A673 (cell line): Measurements from ENCODE around the gene DZIP3. TPM values are rescaled to one million over a fixed set of nuclear protein-coding genes. Genes with fewer than 3 reads are reported as not detected.

Experiments
- BruUV-seq: library from RNA; stranded (reverse); fragments of 400-500 nt; replicated peaks from 2 replicates; lab custom pipeline; 2021; lab: Mats Ljungman, UMichigan
- CTCF ChIA-PET: fragments of 300-600 bp; sonication (Branson Sonifier 250); formaldehyde crosslinking; loops from one replicate; lab custom pipeline; 2022; ENCODE audit warnings: antibody characterized with exemption; lab: Charles Lee
- POLR2A ChIA-PET: fragments of 300-600 bp; sonication (Branson Sonifier 250); formaldehyde crosslinking; loops from one replicate; lab custom pipeline; 2022; ENCODE audit warnings: antibody characterized with exemption; ENCODE audit not compliant: low non-redundant PET; lab: Charles Lee
- DNase-seq: peaks from one replicate; pipeline ENCODE4 v3.0.0-alpha.2; 2015; ENCODE audit warnings: low spot score
- H3K27ac ChIP-seq: fragments of 200-600 bp; sonication (generic); 2 replicates; pipeline ENCODE4 v1.5.1; 2016; ENCODE audit warnings: mixed run types, low read depth, mild to moderate bottlenecking, mixed read lengths, antibody characterized with exemption, low read length; ENCODE audit not compliant: poor library complexity, severe bottlenecking
- H3K27me3 ChIP-seq: fragments of 200-600 bp; sonication (generic); replicated peaks from 2 replicates; pipeline ENCODE4 v1.6.1; 2017; ENCODE audit warnings: mixed run types, low read depth, mild to moderate bottlenecking, mixed read lengths, antibody characterized with exemption, low read length; ENCODE audit not compliant: insufficient read depth, poor library complexity
- H3K36me3 ChIP-seq: fragments of 200-600 bp; sonication (generic); 2 replicates; pipeline ENCODE4 v1.6.1; 2016; ENCODE audit warnings: mixed run types, mild to moderate bottlenecking, mixed read lengths, antibody characterized with exemption, low read length; ENCODE audit not compliant: insufficient read depth, poor library complexity, severe bottlenecking
- H3K4me1 ChIP-seq: fragments of 200-600 bp; sonication (generic); 2 replicates; pipeline ENCODE4 v1.6.1; 2017; ENCODE audit warnings: mixed run types, mild to moderate bottlenecking, mixed read lengths, antibody characterized with exemption, low read length; ENCODE audit not compliant: insufficient read depth, poor library complexity, severe bottlenecking
- H3K4me3 ChIP-seq: fragments of 200-600 bp; sonication (generic); 2 replicates; pipeline ENCODE4 v1.5.1; 2016; ENCODE audit warnings: low read depth, mixed run types, mild to moderate bottlenecking, mixed read lengths, low read length; ENCODE audit not compliant: poor library complexity, severe bottlenecking
- H3K9me3 ChIP-seq: fragments of 200-600 bp; sonication (generic); 2 replicates; pipeline ENCODE4 v1.6.1; 2016; ENCODE audit warnings: mixed run types, low read depth, mild to moderate bottlenecking, mixed read lengths, antibody characterized with exemption, low read length; ENCODE audit not compliant: poor library complexity, severe bottlenecking
- CTCF ChIP-seq: fragments of 300-800, 200-600 bp; sonication (generic); conservative IDR thresholded peaks from 2 replicates; pipeline ENCODE4 v1.5.1; 2017; ENCODE audit warnings: low read depth, mild to moderate bottlenecking, antibody characterized with exemption, low read length, moderate library complexity, mixed read lengths
- EZH2 ChIP-seq: fragments of 200-600 bp; sonication (generic); IDR thresholded peaks from 2 replicates; pipeline ENCODE4 v1.6.1; 2017; ENCODE audit warnings: borderline replicate concordance, low read depth, mild to moderate bottlenecking, mixed read lengths, antibody characterized with exemption, low read length; ENCODE audit not compliant: poor library complexity, severe bottlenecking
- intact Hi-C: fragments of 100-400 bp; cut with micrococcal nuclease; formaldehyde crosslinking; loops from one replicate; pipeline ENCODE4 v1.10.0; 2022; ENCODE audit not compliant: unreplicated experiment
- total RNA-seq: library from RNA; stranded (reverse); gene quantifications from 2 replicates; pipeline ENCODE4 v1.2.3, GENCODE V29; 2021

Gene DZIP3
- total RNA-seq, 1 experiment from 2014 or later = 14.9 TPM

- no peak overlapping the region for H3K27ac ChIP-seq
- intact Hi-C loops = loop anchor here (1.0 to 10.0 kb wide), 3 partner anchors 157 to 254 kb away; no protein-coding TSS in a partner anchor
- TF ChIP-seq CTCF (no peak), EZH2 (no peak)
- H3K36me3 ChIP-seq = no peaks in the 10 kb centered on the region
- no TSS peak for BruUV-seq
- H3K27me3 ChIP-seq = no peaks in the 10 kb centered on the region
- CTCF ChIA-PET = interaction anchor here (1.8 kb wide), 1 partner anchor 156 kb away, joined by 7 read pairs; no protein-coding TSS in a partner anchor
- H3K4me3 ChIP-seq = no peak overlapping the region
- POLR2A ChIA-PET = interaction anchor here (0.6 kb wide), 1 partner anchor 1626 kb away, joined by 3 read pairs; no protein-coding TSS in a partner anchor
- H3K9me3 ChIP-seq = no peaks in the 10 kb centered on the region
- no peak for DNase-seq
- no peaks in the 10 kb centered on the region for H3K4me1 ChIP-seq
Observed at GRCh38 chr3:108661699-108662098, 72.2 kb downstream of the DZIP3 start.

- no TSS peak for BruUV-seq
- no peak overlapping the region for H3K4me3 ChIP-seq
- peak; percentile 84 for DNase-seq
- H3K4me1 ChIP-seq = no peaks in the 10 kb centered on the region
- no peaks in the 10 kb centered on the region for H3K27me3 ChIP-seq
- no peak overlapping the region for H3K27ac ChIP-seq
- H3K9me3 ChIP-seq = no peaks in the 10 kb centered on the region
- no peaks in the 10 kb centered on the region for H3K36me3 ChIP-seq
- ChIA-PET CTCF (interaction anchor here (0.6 to 1.8 kb wide), 5 partner anchors 11 to 253 kb away, joined by 4 to 15 read pairs (median 7); partner anchors contain the start of genes CIP2A and DZIP3), POLR2A (no interaction called here)
- TF ChIP-seq EZH2 (no peak), CTCF (peak; percentile 78)
- intact Hi-C loops = loop anchor here (1.0 to 10.0 kb wide), 3 partner anchors 156 to 253 kb away; no protein-coding TSS in a partner anchor
Observed at GRCh38 chr3:108662142-108662738, 72.7 kb downstream of the DZIP3 start.

- POLR2A ChIA-PET = no interaction called here
- no peak overlapping the region for H3K4me3 ChIP-seq
Observed at GRCh38 chr3:108664266-108664665, 74.7 kb downstream of the DZIP3 start.

More at GRCh38 chr3:108664266-108664665, 74.7 kb downstream of the DZIP3 start:
- no peak overlapping the region for H3K27ac ChIP-seq
- BruUV-seq = no TSS peak
- TF ChIP-seq EZH2 = no peak
- peak; percentile 18; the same call in 1 of the 2 replicates for TF ChIP-seq CTCF
- CTCF ChIA-PET = interaction anchor here (2.4 kb wide), 1 partner anchor 154 kb away, joined by 9 read pairs; no protein-coding TSS in a partner anchor
- DNase-seq = peak; percentile 10
- H3K4me1 ChIP-seq = no peaks in the 10 kb centered on the region
- intact Hi-C loops = loop anchor here (2.0 to 10.0 kb wide), 2 partner anchors 169 to 419 kb away; no protein-coding TSS in a partner anchor
- no peaks in the 10 kb centered on the region for H3K36me3 ChIP-seq
- H3K27me3 ChIP-seq = no peaks in the 10 kb centered on the region
- H3K9me3 ChIP-seq = no peaks in the 10 kb centered on the region
